A549 (cell line): ENCODE measurements around the gene TSHR. TPM values are rescaled to one million over a fixed set of nuclear protein-coding genes. Genes with fewer than 3 reads are reported as not detected.

Experiments used
- ATAC-seq, 2 experiments: fragments of 200-7000 bp in 1 of 2; fragments of >200 bp in 1 of 2; cut with Nextera tagmentation in 1 of 2; cut with Tn5 transposase in 1 of 2; 3 replicates each; pipeline versions ENCODE4 v1.8.0 to v1.9.1; 2018 to 2020; ENCODE audit warnings: mild to moderate bottlenecking in 1 of 2, moderate library complexity in 1 of 2
- CTCF ChIA-PET: fragments of 300-600 bp; sonication (Branson Sonifier 250); formaldehyde crosslinking; extraction: SDS; loops from one replicate; lab custom pipeline; 2021; ENCODE audit warnings: antibody characterized with exemption, inconsistent platforms; lab: Yijun Ruan, JAX
- POLR2A ChIA-PET: fragments of 350-600 bp; formaldehyde crosslinking; extraction: SDS; loops from one replicate; lab custom pipeline; 2021; ENCODE audit warnings: antibody characterized with exemption, inconsistent platforms; lab: Yijun Ruan, JAX
- DNase-seq, 2 experiments: peaks; one replicate each; pipeline versions ENCODE4 v3.0.0 to v3.0.0-alpha.2; 2011 to 2016; ENCODE audit warnings: low read depth in 1 of 2, low spot score in 1 of 2
- FAIRE-seq: peaks from 2 replicates; lab custom pipeline; 2011; peaks lifted over from hg19 to GRCh38; lab: Jason Lieb, UNC
- H3K27ac ChIP-seq, 2 experiments: fragments of >200 bp; sonication (Bioruptor Twin); formaldehyde crosslinking; 3 replicates each; pipeline ENCODE4 v1.5.1; 2016 to 2017
- H3K4me1 ChIP-seq: fragments of >200 bp; sonication (Bioruptor Twin); formaldehyde crosslinking; 3 replicates; pipeline ENCODE4 v1.6.1; 2016
- H3K4me2 ChIP-seq: fragments of >200 bp; sonication (Bioruptor Twin); formaldehyde crosslinking; 3 replicates; pipeline ENCODE4 v1.6.1; 2016
- H3K4me3 ChIP-seq: fragments of >200 bp; sonication (Bioruptor Twin); formaldehyde crosslinking; 3 replicates; pipeline ENCODE4 v1.5.1; 2016
- H3K9me3 ChIP-seq: fragments of >200 bp; sonication (Bioruptor Twin); formaldehyde crosslinking; 3 replicates; pipeline ENCODE4 v1.6.1; 2016
- ATOH8 ChIP-seq: fragments of 250-450 bp; sonication (Bioruptor Pico); IDR thresholded peaks from 2 replicates; pipeline ENCODE4 v1.5.0; 2020; ENCODE audit warnings: low read depth, mild to moderate bottlenecking, moderate library complexity
- CBX2 ChIP-seq: fragments of 200-600 bp; sonication (generic); IDR thresholded peaks from 2 replicates; pipeline ENCODE4 v1.6.1; 2016; ENCODE audit warnings: low read depth, mild to moderate bottlenecking, borderline replicate concordance
- CEBPB ChIP-seq, 2 experiments: fragments of >200 bp in 1 of 2; sonication (Bioruptor Twin) in 1 of 2; formaldehyde crosslinking in 1 of 2; IDR thresholded peaks; 2 replicates each; pipeline ENCODE4 v1.6.1; 2012 to 2016
- CHD2 ChIP-seq: fragments of 150-350 bp; IDR thresholded peaks from 2 replicates; pipeline ENCODE4 v1.6.1; 2014; ENCODE audit warnings: low read length; ENCODE audit not compliant: partially characterized antibody
- CHD4 ChIP-seq: fragments of 200-600 bp; sonication (generic); IDR thresholded peaks from 2 replicates; pipeline ENCODE4 v1.6.1; 2016; ENCODE audit warnings: antibody characterized with exemption, mild to moderate bottlenecking, borderline replicate concordance
- EP300 ChIP-seq, 2 experiments: fragments of >200 bp; sonication (Bioruptor Twin); formaldehyde crosslinking; IDR thresholded peaks; 2 replicates in 1 of 2; 3 replicates in 1 of 2; pipeline ENCODE4 v1.6.1; 2016 to 2017
- ESRRA ChIP-seq: fragments of 150-350 bp; IDR thresholded peaks from 2 replicates; pipeline ENCODE4 v1.6.1; 2014; ENCODE audit warnings: mild to moderate bottlenecking, low read length, borderline replicate concordance
- FOXS1 ChIP-seq: fragments of 250-450 bp; sonication (Bioruptor Pico); IDR thresholded peaks from 2 replicates; pipeline ENCODE4 v1.5.0; 2020; ENCODE audit warnings: mild to moderate bottlenecking, moderate library complexity
- HDAC2 ChIP-seq: fragments of 200-600 bp; sonication (generic); IDR thresholded peaks from 2 replicates; pipeline ENCODE4 v1.6.1; 2016
- JUN ChIP-seq, 2 experiments: fragments of >200 bp; sonication (Bioruptor Twin); formaldehyde crosslinking; IDR thresholded peaks; 2 replicates in 1 of 2; 3 replicates in 1 of 2; pipeline ENCODE4 v1.6.1; 2016 to 2017
- KDM5A ChIP-seq: fragments of 200-600 bp; sonication (generic); IDR thresholded peaks from 2 replicates; pipeline ENCODE4 v1.6.1; 2016; ENCODE audit warnings: antibody characterized with exemption, mild to moderate bottlenecking
- MAX ChIP-seq: IDR thresholded peaks from 2 replicates; pipeline ENCODE4 v1.6.1; 2012
- MAZ ChIP-seq: fragments of 150-350 bp; IDR thresholded peaks from 2 replicates; pipeline ENCODE4 v1.6.1; 2014; ENCODE audit warnings: antibody characterized with exemption, low read depth, low read length, borderline replicate concordance
- MYC ChIP-seq: IDR thresholded peaks from 2 replicates; pipeline ENCODE4 v1.6.1; 2012; ENCODE audit warnings: mild to moderate bottlenecking, inconsistent platforms, low read length, improper control_type of control experiment, borderline replicate concordance
- NFE2L2 ChIP-seq: fragments of 150-350 bp; conservative IDR thresholded peaks from 2 replicates; pipeline ENCODE4 v1.6.1; 2014; ENCODE audit warnings: low read length
- NR3C1 ChIP-seq: fragments of >200 bp; sonication (Bioruptor Twin); formaldehyde crosslinking; IDR thresholded peaks from 3 replicates; pipeline ENCODE4 v1.6.1; 2017
- POLR2A ChIP-seq: IDR thresholded peaks from 2 replicates; pipeline ENCODE4 v1.6.1; 2012; ENCODE audit warnings: mild to moderate bottlenecking, low read length
- RAD21 ChIP-seq, 2 experiments: fragments of >200 bp in 1 of 2; sonication (Bioruptor Twin) in 1 of 2; formaldehyde crosslinking in 1 of 2; IDR thresholded peaks in 1 of 2; conservative IDR thresholded peaks in 1 of 2; 2 replicates in 1 of 2; 3 replicates in 1 of 2; pipeline ENCODE4 v1.6.1; 2012 to 2018; ENCODE audit warnings: inconsistent platforms in 1 of 2
- RARB ChIP-seq: fragments of 250-450 bp; sonication (Bioruptor Pico); IDR thresholded peaks from 2 replicates; pipeline ENCODE4 v1.8.0; 2021; ENCODE audit warnings: mild to moderate bottlenecking, moderate library complexity
- SREBF2 ChIP-seq: fragments of 450-650 bp; IDR thresholded peaks from 2 replicates; pipeline ENCODE4 v1.6.1; 2014; ENCODE audit warnings: mild to moderate bottlenecking, moderate library complexity
- TP53 ChIP-seq: fragments of 250-450 bp; sonication (Bioruptor Pico); IDR thresholded peaks from 2 replicates; pipeline ENCODE4 v1.5.0; 2021; ENCODE audit warnings: mild to moderate bottlenecking, moderate library complexity
- ZC3H11A ChIP-seq: fragments of 450-650 bp; IDR thresholded peaks from 2 replicates; pipeline ENCODE4 v1.6.1; 2014; ENCODE audit warnings: antibody characterized with exemption, mild to moderate bottlenecking
- ZSCAN20 ChIP-seq: fragments of 250-450 bp; sonication (Bioruptor Pico); IDR thresholded peaks from 2 replicates; pipeline ENCODE4 v1.8.0; 2022; ENCODE audit warnings: mild to moderate bottlenecking, moderate library complexity
- WGBS: methylation state at CpG from one replicate; pipeline ENCODE4 v1.1.6; 2017; ENCODE audit errors: missing lambda C conversion rate; 5-methylcytosine and 5-hydroxymethylcytosine counted together
- polyA plus RNA-seq, 4 experiments: library from polyadenylated mRNA; depleted of rRNA in 3 of 4; stranded (reverse); fragments of >200 nt; fragmentation: RNase III in 1 of 4; extraction: RNeasy Plus Mini Kit Qiagen cat#74134 plus additional on column Dnase treatment in 1 of 4; gene quantifications; 2 replicates in 3 of 4; 3 replicates in 1 of 4; pipeline ENCODE4 v1.2.3, GENCODE V29; 2011 to 2017
- TF ChIP-seq, protein P1 (sequence below): fragments of >200 bp; sonication (Bioruptor Twin); formaldehyde crosslinking; IDR thresholded peaks from 3 replicates; pipeline ENCODE4 v1.6.1; 2016

TSHR gene
- polyA plus RNA-seq, 2 of the 4 experiments (the other 2 are of a cell fraction): not detected

GRCh38 chr14:80940146-80940545 is 15.3 kb upstream of the TSHR start:
- 85% methylated on average over 1 of the region's 1 CpG for WGBS
- DNase-seq (no peak), FAIRE-seq (peak; percentile 28), ATAC-seq (no peak)
- Histone ChIP-seq H3K4me2 (peak overlapping the region; percentile 77), H3K27ac (no peak overlapping the region), H3K9me3 (no peaks in the 10 kb centered on the region), H3K4me3 (no peak overlapping the region), H3K4me1 (peaks cover 10% of the 10 kb centered on the region; the same call in 1 of the 3 replicates)
- TF ChIP-seq NR3C1 (no peak), CHD2 (no peak), ATOH8 (CRISPR knock-in tag) (no peak), ZSCAN20 (CRISPR knock-in tag) (no peak), FOXS1 (no peak)
- TF ChIP-seq, protein P1, sequence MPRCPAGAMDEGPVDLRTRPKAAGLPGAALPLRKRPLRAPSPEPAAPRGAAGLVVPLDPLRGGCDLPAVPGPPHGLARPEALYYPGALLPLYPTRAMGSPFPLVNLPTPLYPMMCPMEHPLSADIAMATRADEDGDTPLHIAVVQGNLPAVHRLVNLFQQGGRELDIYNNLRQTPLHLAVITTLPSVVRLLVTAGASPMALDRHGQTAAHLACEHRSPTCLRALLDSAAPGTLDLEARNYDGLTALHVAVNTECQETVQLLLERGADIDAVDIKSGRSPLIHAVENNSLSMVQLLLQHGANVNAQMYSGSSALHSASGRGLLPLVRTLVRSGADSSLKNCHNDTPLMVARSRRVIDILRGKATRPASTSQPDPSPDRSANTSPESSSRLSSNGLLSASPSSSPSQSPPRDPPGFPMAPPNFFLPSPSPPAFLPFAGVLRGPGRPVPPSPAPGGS: no peak
- ChIA-PET POLR2A (interaction anchor here (1.1 kb wide), 1 partner anchor 279 kb away, joined by 3 read pairs; no protein-coding TSS in a partner anchor), CTCF (no interaction called here)

DNA sequence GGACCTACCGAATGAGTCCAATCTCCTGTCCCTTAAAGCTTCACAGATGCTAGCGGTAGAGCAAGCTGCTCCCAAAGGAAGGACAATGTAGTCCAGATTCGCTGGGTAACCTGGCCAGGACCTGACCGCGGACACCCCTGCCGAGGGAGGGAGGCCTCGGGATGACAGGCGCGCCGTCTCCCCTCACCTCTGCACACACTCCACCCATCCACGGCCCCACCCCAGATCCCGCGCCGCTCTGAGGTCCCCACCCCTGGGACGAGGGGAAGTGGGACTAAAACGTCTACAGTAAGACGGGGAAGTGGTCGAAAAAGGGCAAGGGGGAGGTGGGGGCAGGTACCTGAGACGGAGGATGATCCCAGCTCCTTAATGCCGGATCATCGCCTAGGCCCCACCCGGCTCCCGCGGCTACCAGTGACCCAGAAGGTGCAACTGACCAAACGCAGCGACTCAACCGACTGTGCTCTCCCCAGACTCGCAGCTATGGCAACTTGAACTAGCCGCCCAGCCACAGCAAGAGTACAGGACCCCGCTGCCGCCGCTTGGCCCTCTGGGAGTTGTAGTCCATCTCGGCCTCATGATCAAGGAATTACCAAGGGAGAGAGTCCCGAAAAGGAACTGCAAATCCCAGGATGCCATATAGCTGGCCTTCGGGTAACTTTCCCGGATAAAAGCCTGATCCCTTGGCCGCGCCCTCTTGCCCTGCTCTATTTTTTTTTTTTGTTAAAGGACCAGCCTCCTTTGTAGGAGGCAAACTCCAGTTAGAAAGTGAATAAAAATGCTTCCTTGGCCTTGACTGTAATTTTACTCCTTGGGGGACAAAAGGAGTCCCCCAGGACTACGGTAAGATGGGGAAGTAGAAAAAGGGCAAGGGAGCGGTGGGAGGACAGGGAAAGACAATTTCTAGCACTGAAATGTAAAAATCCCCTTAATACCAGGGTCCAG is 13.9 kb upstream of the TSHR start, which contains the start of gene CEP128:
Gene CEP128, minus strand, starts transcription at position 498 of the 945 bp plus-strand sequence.
- ChIA-PET POLR2A (interaction anchor here (0.6 to 1.6 kb wide), 4 partner anchors 9 to 279 kb away, joined by 3 to 5 read pairs (median 4); partner anchors contain the start of gene GTF2A1), CTCF (interaction anchor here (1.1 to 1.5 kb wide), 4 partner anchors 13 to 251 kb away, joined by 3 to 4 read pairs (median 3); no protein-coding TSS in a partner anchor)
- Histone ChIP-seq H3K9me3 (no peaks in the 10 kb centered on the region), H3K4me1 (peaks cover 10% of the 10 kb centered on the region; the same call in 1 of the 3 replicates), H3K4me2 (peak within 1 kb of the TSS; percentile 77), H3K4me3 (peak within 1 kb of the TSS; percentile 60), H3K27ac (peak within 1 kb of the TSS; percentile 68 to 86)
- ATAC-seq (peak; percentile 100), FAIRE-seq (peak; percentile 51), DNase-seq (peak; percentile 77 to 97)
- 5% methylated on average over 29 of the region's 40 CpGs for WGBS
- TF ChIP-seq CHD4: no peak
- no peak for TF ChIP-seq HDAC2
- peak; percentile 47 to 72; a peak in 4 of 5 replicates for TF ChIP-seq JUN (IDR thresholded peaks at IDR 0.05)
- no peak for TF ChIP-seq CBX2
- TF ChIP-seq MAZ: no peak
- peak; percentile 55; the same call in 1 of the 2 replicates for TF ChIP-seq MAX
- no peak for TF ChIP-seq ZC3H11A
- TF ChIP-seq SREBF2: no peak
- TF ChIP-seq RAD21 (conservative IDR thresholded peaks at IDR 0.05 in 1 of 2, IDR thresholded peaks at IDR 0.05 in 1 of 2): no peak
- TF ChIP-seq EP300 (IDR thresholded peaks at IDR 0.05): no peak
- no peak for TF ChIP-seq TP53 (CRISPR knock-in tag)
- no peak for TF ChIP-seq ESRRA
- no peak for TF ChIP-seq NFE2L2
- 0 out of 2 replicates have a peak, but pooled peaks have one; percentile 22 for TF ChIP-seq MYC
- no peak for TF ChIP-seq CEBPB (IDR thresholded peaks at IDR 0.05)
- no peak for TF ChIP-seq RARB (CRISPR knock-in tag)
- TF ChIP-seq POLR2A: peak; percentile 49
- peak; percentile 76 for TF ChIP-seq KDM5A
- TF ChIP-seq ZSCAN20 (CRISPR knock-in tag): no peak
